ENCODE results near the gene PCED1B.
"Not testable (repeated sequence)": the region's sequence is repeated elsewhere in the genome, so short reads cannot be mapped to it uniquely, and the experiment has no call there.

Gene PCED1B

DNA sequence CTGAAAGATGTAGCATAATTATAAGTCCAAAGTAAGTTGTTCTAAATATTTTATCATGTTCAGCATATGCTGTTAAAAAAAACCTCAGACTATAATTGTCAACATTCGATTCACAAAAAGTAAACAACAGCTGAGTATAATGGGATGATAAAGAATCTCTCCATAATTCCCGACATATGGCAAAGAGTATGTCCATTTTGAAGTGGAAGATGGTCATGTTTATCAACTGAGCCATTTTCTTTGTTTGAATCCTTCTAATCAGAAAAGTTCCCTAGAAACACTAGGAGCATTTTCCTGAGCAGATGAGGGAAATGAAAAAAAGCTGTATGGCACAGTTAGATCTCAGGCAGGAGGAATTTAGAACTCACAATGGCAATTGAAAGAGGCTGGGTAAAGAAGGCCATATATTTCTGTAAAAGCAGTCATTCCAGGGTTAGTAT, 192.4 kb downstream of the PCED1B start:
- peak overlapping the region; percentile 40 for H3K4me3 Mint-ChIP-seq
- H3K4me1 Mint-ChIP-seq (ENCODE audit: low read depth), result peaks cover 90% of the 10 kb centered on the region
- H3K27ac Mint-ChIP-seq, result peak overlapping the region; percentile 99
- H3K36me3 Mint-ChIP-seq, result no peaks in the 10 kb centered on the region
- H3K9me3 Mint-ChIP-seq (ENCODE audit: low read depth), result no peaks in the 10 kb centered on the region
- H3K27me3 Mint-ChIP-seq, result no peaks in the 10 kb centered on the region

GRCh38 chr12:47272412-47273190, 193.2 kb downstream of the PCED1B start:
- Mint-ChIP-seq H3K4me3 (peak overlapping the region; percentile 40), H3K4me1 (ENCODE audit: low read depth) (peaks cover 98% of the 10 kb centered on the region), H3K27me3 (no peaks in the 10 kb centered on the region), H3K36me3 (peaks cover under 1% of the 10 kb centered on the region), H3K9me3 (ENCODE audit: low read depth) (peaks cover 1% of the 10 kb centered on the region), H3K27ac (peak overlapping the region; percentile 99)

DNA sequence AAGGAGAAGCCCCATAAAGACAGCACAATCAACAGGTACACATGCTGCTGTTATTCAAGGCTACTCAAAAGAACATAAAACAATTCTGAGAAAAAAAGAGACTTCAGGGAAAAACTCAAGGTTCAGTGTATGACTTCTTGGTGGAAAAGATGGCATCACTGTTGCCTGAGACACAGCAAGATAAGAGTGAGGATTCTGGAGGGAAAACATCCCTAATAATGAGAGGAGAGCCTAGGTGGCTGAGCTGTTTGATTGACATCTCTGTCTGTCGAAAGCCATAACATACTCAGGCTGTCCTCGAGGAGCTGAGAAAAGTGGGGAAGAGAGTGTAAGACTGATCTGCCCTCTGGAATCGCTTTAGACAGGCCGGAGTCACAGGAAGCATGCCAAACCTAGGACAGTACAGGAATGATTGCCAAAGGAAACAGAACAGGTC, 193.8 kb downstream of the PCED1B start:
- Mint-ChIP-seq H3K27me3 (no peaks in the 10 kb centered on the region), H3K36me3 (peaks cover 2% of the 10 kb centered on the region), H3K9me3 (ENCODE audit: low read depth) (peaks cover 5% of the 10 kb centered on the region), H3K4me3 (peak overlapping the region; percentile 2), H3K27ac (peak overlapping the region; percentile 99), H3K4me1 (ENCODE audit: low read depth) (peaks cover 98% of the 10 kb centered on the region)

GRCh38 chr12:47274760-47275159, 195.3 kb downstream of the PCED1B start:
- peak overlapping the region; percentile 88 for H3K27ac Mint-ChIP-seq
- H3K36me3 Mint-ChIP-seq, result peaks cover 5% of the 10 kb centered on the region
- peaks cover 5% of the 10 kb centered on the region for H3K9me3 Mint-ChIP-seq (ENCODE audit: low read depth)
- peak overlapping the region; percentile 64 for H3K4me3 Mint-ChIP-seq
- H3K27me3 Mint-ChIP-seq, result no peaks in the 10 kb centered on the region
- H3K4me1 Mint-ChIP-seq (ENCODE audit: low read depth), result peaks cover 93% of the 10 kb centered on the region

DNA sequence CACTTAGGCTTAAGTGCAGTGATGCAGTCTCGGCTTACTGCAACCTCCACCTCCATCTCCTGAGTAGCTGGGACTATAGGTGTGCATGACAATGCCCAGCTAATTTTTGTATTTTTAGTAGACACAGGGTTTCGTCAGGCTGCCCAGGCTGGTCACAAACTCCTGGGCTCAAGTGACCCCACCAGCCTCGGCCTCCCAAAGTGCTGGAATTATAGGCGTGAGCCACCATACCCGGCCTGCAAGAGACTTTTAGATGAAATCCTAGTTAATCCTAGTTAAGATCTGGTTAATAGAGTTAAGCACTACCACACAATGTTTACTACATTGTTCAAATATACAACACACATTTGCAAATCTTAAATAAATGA, 196.8 kb downstream of the PCED1B start:
- H3K27ac Mint-ChIP-seq, result peak overlapping the region; percentile 94
- peak overlapping the region; percentile 56 for H3K4me3 Mint-ChIP-seq
- peaks cover 90% of the 10 kb centered on the region for H3K4me1 Mint-ChIP-seq (ENCODE audit: low read depth)
- peaks cover 5% of the 10 kb centered on the region for H3K36me3 Mint-ChIP-seq
- no peaks in the 10 kb centered on the region for H3K27me3 Mint-ChIP-seq
- H3K9me3 Mint-ChIP-seq (ENCODE audit: low read depth), result peaks cover 5% of the 10 kb centered on the region

DNA sequence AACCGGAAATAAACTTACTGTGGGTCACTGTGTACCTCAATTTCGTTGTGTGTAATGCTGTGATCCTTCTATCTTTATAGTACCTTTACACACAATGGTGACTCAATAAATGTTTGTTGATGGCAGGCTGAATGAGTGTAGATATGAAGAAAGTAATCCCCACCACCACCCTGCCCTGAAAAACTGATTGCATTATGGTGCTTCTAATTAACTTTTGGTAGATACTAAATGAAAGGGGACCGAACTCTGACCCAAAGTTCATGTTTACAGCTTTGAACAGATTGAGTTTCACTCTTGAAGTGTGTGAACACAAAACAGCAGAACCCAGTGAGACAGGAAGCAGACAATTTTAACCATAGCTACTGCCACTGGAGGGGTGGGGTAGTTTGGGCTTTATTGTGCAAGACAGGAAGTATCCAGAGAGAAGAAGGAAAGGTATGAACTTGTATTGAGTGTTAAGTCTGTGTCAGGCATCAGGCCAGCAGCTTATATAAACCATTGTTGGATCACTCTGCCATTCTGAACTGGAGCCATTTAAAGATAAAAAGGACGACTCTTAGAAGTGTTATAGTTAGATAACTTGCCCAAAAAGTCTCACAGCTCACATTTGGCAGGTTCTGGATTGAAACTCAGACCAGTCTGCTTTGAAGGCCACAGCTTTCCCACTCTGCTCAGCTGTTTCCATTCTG, 197.3 kb downstream of the PCED1B start:
- Mint-ChIP-seq H3K36me3 (peaks cover 5% of the 10 kb centered on the region), H3K9me3 (ENCODE audit: low read depth) (peaks cover 5% of the 10 kb centered on the region), H3K4me3 (peak overlapping the region; percentile 56), H3K4me1 (ENCODE audit: low read depth) (peaks cover 90% of the 10 kb centered on the region), H3K27me3 (no peaks in the 10 kb centered on the region), H3K27ac (peak overlapping the region; percentile 94)

DNA sequence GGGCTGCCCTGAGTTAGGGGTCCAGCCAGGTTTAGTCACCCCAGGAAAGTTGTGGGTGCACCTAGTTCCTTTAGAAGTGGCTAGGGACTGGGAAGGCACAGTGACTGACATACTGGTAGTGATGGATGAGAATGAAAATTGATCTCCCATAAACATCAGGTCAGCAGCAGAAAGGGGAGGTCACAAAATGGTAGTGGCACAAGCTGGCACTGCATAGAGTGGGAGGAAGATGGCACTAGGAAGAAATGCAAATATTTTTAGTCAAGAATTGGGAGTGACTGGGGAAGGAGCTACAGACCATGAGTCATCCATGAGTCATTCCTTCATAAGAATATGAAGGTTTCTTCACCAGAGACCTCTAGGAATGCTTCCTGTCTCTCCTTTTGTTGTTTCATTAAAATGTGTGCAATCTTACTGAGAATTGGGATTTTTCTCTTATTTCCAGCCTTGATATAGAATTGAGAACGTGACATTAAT, 198.6 kb downstream of the PCED1B start:
- Mint-ChIP-seq H3K4me3 (peak overlapping the region; percentile 75), H3K9me3 (ENCODE audit: low read depth) (peaks cover 5% of the 10 kb centered on the region), H3K27me3 (no peaks in the 10 kb centered on the region), H3K36me3 (peaks cover 5% of the 10 kb centered on the region), H3K27ac (peak overlapping the region; percentile 94), H3K4me1 (ENCODE audit: low read depth) (peaks cover 90% of the 10 kb centered on the region)

DNA sequence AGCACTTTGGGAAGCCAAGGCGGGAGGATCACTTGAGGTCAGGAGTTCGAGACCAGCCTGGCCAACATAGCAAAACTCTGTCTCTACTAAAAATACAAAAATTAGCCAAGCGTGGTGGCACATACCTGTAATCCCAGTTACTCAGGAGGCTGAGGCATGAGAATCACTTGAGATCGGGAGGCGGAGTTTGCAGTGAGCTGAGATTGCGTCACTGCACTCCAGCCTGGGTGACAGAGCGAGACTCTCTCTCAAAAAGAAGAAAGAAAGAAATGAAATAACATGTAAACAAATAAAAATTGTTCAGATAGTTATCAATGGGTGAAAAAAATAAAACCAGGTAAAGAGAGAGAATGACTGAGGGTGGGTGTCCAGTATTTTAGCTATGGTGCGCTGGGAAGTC, 200.3 kb downstream of the PCED1B start:
- peaks cover 89% of the 10 kb centered on the region for H3K4me1 Mint-ChIP-seq (ENCODE audit: low read depth)
- not testable (repeated sequence) for H3K36me3 Mint-ChIP-seq; H3K27me3 Mint-ChIP-seq; H3K9me3 Mint-ChIP-seq (ENCODE audit: low read depth); H3K4me3 Mint-ChIP-seq
- peak overlapping the region; percentile 54 for H3K27ac Mint-ChIP-seq

DNA sequence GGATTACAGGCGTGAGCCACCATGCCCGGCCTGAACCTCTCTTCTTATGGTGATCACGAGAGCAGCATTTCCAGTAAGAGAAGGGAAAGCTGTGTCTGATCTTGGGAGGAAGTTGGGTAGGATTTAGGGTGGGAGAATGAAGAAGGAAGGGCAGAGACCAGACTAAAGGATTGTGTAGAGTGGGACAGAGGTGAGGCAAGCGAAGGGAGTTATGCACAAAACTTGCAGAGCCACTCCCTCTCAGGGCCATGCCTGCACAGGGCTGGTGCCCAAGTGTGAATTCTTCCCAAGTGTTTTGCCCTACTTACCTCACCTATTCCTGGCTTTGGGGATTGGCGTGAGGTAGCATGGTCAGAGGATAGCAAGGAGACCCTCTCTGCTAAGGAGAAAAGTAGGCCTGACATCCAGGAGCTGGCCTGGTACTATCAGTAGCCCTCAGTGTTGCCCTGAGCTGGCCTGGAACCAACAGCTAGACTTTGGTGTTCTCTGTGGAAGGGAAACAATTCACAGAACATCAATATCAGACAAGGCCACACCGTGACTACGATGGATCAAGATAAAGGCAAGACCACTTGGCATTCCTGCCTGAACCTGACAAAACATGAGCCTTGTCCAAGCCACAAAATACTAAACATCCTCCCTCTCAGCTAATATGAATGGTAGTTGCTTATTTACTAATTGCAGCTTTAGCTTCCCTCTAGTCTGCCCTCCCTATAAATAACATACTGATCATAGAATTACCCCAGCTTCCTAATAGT, 201.3 kb downstream of the PCED1B start:
- H3K4me1 Mint-ChIP-seq (ENCODE audit: low read depth), result peaks cover 88% of the 10 kb centered on the region
- no peaks in the 10 kb centered on the region for H3K27me3 Mint-ChIP-seq
- peaks cover 7% of the 10 kb centered on the region for H3K36me3 Mint-ChIP-seq
- no peak overlapping the region for H3K4me3 Mint-ChIP-seq
- peak overlapping the region; percentile 91 for H3K27ac Mint-ChIP-seq
- peaks cover 9% of the 10 kb centered on the region for H3K9me3 Mint-ChIP-seq (ENCODE audit: low read depth)

DNA sequence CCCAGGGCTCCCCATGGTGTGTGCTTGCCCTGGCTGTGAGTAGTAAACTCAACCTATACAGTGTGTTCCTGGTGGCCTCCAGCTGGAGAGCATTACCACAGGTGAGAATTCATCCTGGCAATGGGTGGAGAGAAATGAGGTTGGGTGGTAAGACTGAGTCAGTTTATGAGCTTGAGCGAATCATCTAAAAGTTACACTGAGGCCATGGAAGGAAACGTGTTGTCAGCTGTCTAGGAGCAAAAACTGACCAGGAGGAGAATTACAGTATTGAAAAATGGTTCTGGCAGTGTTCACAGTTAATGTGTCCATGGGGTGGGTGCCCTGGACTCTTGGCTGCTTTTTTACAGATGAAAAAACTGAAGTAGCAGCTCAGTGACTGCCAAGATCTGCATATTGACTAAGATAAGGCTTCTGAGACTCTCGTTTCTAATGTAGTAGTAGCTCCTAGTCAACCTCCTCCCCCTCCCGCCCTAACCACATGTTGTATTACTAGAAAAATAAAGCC, 202.3 kb downstream of the PCED1B start:
- peaks cover 9% of the 10 kb centered on the region for H3K9me3 Mint-ChIP-seq (ENCODE audit: low read depth)
- H3K27me3 Mint-ChIP-seq, result no peaks in the 10 kb centered on the region
- H3K27ac Mint-ChIP-seq, result peak overlapping the region; percentile 91
- peaks cover 82% of the 10 kb centered on the region for H3K4me1 Mint-ChIP-seq (ENCODE audit: low read depth)
- peak overlapping the region; percentile 49 for H3K4me3 Mint-ChIP-seq
- peaks cover 7% of the 10 kb centered on the region for H3K36me3 Mint-ChIP-seq

DNA sequence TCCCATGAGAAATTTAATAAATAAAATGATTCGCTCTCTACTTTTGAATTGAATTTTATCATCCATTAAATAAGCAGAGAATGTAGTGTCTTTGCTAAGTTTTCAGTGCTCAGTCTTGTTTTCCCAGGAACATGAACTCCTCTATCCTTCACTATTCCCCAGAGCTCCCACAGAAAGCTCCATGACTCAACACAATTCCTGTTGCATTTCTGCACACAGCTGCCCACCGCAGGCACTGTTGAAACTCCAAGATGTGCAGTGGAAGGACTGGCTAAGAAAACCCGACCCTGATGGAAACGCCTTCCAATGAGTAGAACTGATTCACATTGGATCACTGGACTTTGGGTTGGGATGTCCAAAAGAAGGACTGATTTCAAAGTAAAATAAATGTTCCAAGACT, 202.8 kb downstream of the PCED1B start:
- peaks cover 9% of the 10 kb centered on the region for H3K9me3 Mint-ChIP-seq (ENCODE audit: low read depth)
- H3K36me3 Mint-ChIP-seq, result peaks cover 7% of the 10 kb centered on the region
- no peaks in the 10 kb centered on the region for H3K27me3 Mint-ChIP-seq
- peaks cover 78% of the 10 kb centered on the region for H3K4me1 Mint-ChIP-seq (ENCODE audit: low read depth)
- H3K4me3 Mint-ChIP-seq, result peak overlapping the region; percentile 49
- peak overlapping the region; percentile 91 for H3K27ac Mint-ChIP-seq

Data from activated naive CD8-positive, alpha-beta T cell (primary cell).